B cell (primary cell): Measurements from ENCODE around the gene YBEY. TPM values are rescaled to one million over a fixed set of nuclear protein-coding genes. Genes with fewer than 3 reads are reported as not detected.
A peak's percentile ranks its signal among the peaks of the same experiment; 100 is the strongest.

Source experiments
- ATAC-seq: fragments of 200-7000 bp; cut with Tn5 transposase; one replicate; pipeline ENCODE4 v1.10.0; 2021; ENCODE audit warnings: low read depth, mild to moderate bottlenecking, moderate number of reproducible peaks, moderate library complexity
- CTCF ChIA-PET: fragments of 350-600 bp; sonication (Branson Sonifier 250); formaldehyde crosslinking; loops from one replicate; lab custom pipeline; 2021; ENCODE audit warnings: antibody characterized with exemption, inconsistent platforms; lab: Charles Lee
- POLR2A ChIA-PET: fragments of 350-600 bp; sonication (Branson Sonifier 250); formaldehyde crosslinking; loops from one replicate; lab custom pipeline; 2021; ENCODE audit warnings: antibody characterized with exemption; lab: Charles Lee
- DNase-seq: peaks from one replicate; pipeline ENCODE4 v3.0.0; 2013
- H2AFZ ChIP-seq: 2 replicates; pipeline ENCODE4 v1.6.1; 2012; ENCODE audit warnings: mild to moderate bottlenecking, low read depth, low read length; ENCODE audit not compliant: insufficient read depth, poor library complexity, severe bottlenecking
- H3K27ac ChIP-seq, 2 donors: 1 replicate in 1 of 2; 2 replicates in 1 of 2; pipeline ENCODE4 v1.5.1; 2012 to 2013; ENCODE audit warnings: low read length in 2 of 2, mild to moderate bottlenecking in 2 of 2, moderate library complexity in 1 of 2
- H3K27me3 ChIP-seq, 4 experiments: fragments of 200-600 bp in 1 of 4; sonication (generic) in 1 of 4; replicated peaks in 1 of 4; 1 replicate in 2 of 4; 2 replicates in 2 of 4; pipeline versions ENCODE4 v1.6.1 to v1.7.0; 2013 to 2016; ENCODE audit warnings: low read length in 3 of 4, mild to moderate bottlenecking in 2 of 4, mixed read lengths in 1 of 4, moderate library complexity in 1 of 4; ENCODE audit not compliant: insufficient read depth in 4 of 4, control insufficient read depth in 3 of 4; ENCODE audit errors: control extremely low read depth in 1 of 4
- H3K36me3 ChIP-seq, 2 experiments: replicated peaks in 1 of 2; 1 replicate in 1 of 2; 2 replicates in 1 of 2; pipeline versions ENCODE4 v1.6.1 to v1.7.1; 2013; ENCODE audit warnings: low read length in 1 of 2; ENCODE audit not compliant: insufficient read depth in 2 of 2, control insufficient read depth in 1 of 2; ENCODE audit errors: control extremely low read depth in 1 of 2, extremely low read depth in 1 of 2
- H3K4me1 ChIP-seq, 2 donors: fragments of 200-600 bp in 1 of 2; sonication (generic) in 1 of 2; 1 replicate in 1 of 2; 2 replicates in 1 of 2; pipeline versions ENCODE4 v1.5.1 to v1.6.1; 2013 to 2017; ENCODE audit warnings: low read length in 2 of 2; ENCODE audit not compliant: control insufficient read depth in 2 of 2, insufficient read depth in 2 of 2
- H3K4me2 ChIP-seq: replicated peaks from 2 replicates; pipeline ENCODE3; 2012; ENCODE audit warnings: mild to moderate bottlenecking, low read depth, low read length; ENCODE audit not compliant: poor library complexity, severe bottlenecking
- H3K4me3 ChIP-seq, 5 experiments: fragments of 200-600 bp in 1 of 5; sonication (generic) in 1 of 5; 1 replicate in 3 of 5; 2 replicates in 2 of 5; pipeline versions ENCODE4 v1.5.1 to v1.7.0; 2011 to 2016; ENCODE audit warnings: low read length in 4 of 5, mild to moderate bottlenecking in 4 of 5, low read depth in 2 of 5, control low read depth in 1 of 5, moderate library complexity in 1 of 5; ENCODE audit not compliant: insufficient read depth in 1 of 5; ENCODE audit errors: control extremely low read depth in 1 of 5, extremely low read depth in 1 of 5
- H3K79me2 ChIP-seq: fragments of 200-600 bp; sonication (generic); one replicate; pipeline ENCODE4 v1.6.0; 2016; ENCODE audit warnings: low read length; ENCODE audit not compliant: control insufficient read depth, insufficient read depth
- H3K9ac ChIP-seq: fragments of 200-600 bp; sonication (generic); 2 replicates; pipeline ENCODE4 v1.6.1; 2017; ENCODE audit warnings: mild to moderate bottlenecking, low read length, moderate library complexity
- H3K9me3 ChIP-seq, 3 donors: one replicate each; pipeline versions ENCODE4 v1.6.1 to v1.7.1; 2013; ENCODE audit warnings: low read length in 2 of 3; ENCODE audit not compliant: control insufficient read depth in 2 of 3, insufficient read depth in 1 of 3; ENCODE audit errors: control extremely low read depth in 1 of 3
- H4K20me1 ChIP-seq: 2 replicates; pipeline ENCODE4 v1.6.0; 2012; ENCODE audit warnings: mild to moderate bottlenecking, low read length; ENCODE audit not compliant: insufficient read depth, control insufficient read depth, poor library complexity, severe bottlenecking
- H3K27ac Mint-ChIP-seq: one replicate; pipeline ENCODE4 v1.8.0; 2021; ENCODE audit warnings: mixed read lengths
- H3K27me3 Mint-ChIP-seq: one replicate; pipeline ENCODE4 v1.8.0; 2021; ENCODE audit warnings: mixed read lengths
- H3K4me1 Mint-ChIP-seq: one replicate; pipeline ENCODE4 v1.8.0; 2021; ENCODE audit warnings: mixed read lengths
- H3K4me3 Mint-ChIP-seq: one replicate; pipeline ENCODE4 v1.8.0; 2021; ENCODE audit warnings: mixed read lengths
- H3K9me3 Mint-ChIP-seq: one replicate; pipeline ENCODE4 v1.8.0; 2022; ENCODE audit warnings: mixed read lengths; ENCODE audit not compliant: insufficient read depth
- CTCF ChIP-seq: fragments of 200-600 bp; IDR thresholded peaks from one replicate; pipeline ENCODE4 v1.8.0; 2022; ENCODE audit warnings: antibody characterized with exemption, mild to moderate bottlenecking
- EZH2 ChIP-seq: IDR thresholded peaks from 2 replicates; pipeline ENCODE4 v1.6.1; 2012; ENCODE audit warnings: borderline replicate concordance, low read depth, mild to moderate bottlenecking, moderate library complexity, low read length; ENCODE audit not compliant: insufficient read depth, poor library complexity, severe bottlenecking
- WGBS: methylation state at CpG from one replicate; pipeline ENCODE4 v1.1.5; 2013; ENCODE audit warnings: missing lambda C conversion rate; ENCODE audit not compliant: insufficient coverage; 5-methylcytosine and 5-hydroxymethylcytosine counted together
- intact Hi-C: fragments of 100-400 bp; cut with micrococcal nuclease; formaldehyde crosslinking; loops from one replicate; pipeline ENCODE4 v1.10.0; 2022
- polyA plus RNA-seq: library from polyadenylated mRNA; depleted of rRNA; stranded (reverse); fragments of >200 nt; gene quantifications from 2 replicates; pipeline ENCODE4 v1.2.3, GENCODE V29; 2012
- total RNA-seq, 2 donors: library from RNA; stranded (reverse); fragments of 120-200 nt in 1 of 2; gene quantifications; 1 replicate in 1 of 2; 2 replicates in 1 of 2; pipeline versions ENCODE4 v1.2.3 to v1.2.4, GENCODE V29; 2013 to 2022

YBEY gene
- total and polyA plus RNA-seq, 2 donors (not counting 1 experiment from before 2014, with no cell fraction given): 15.0 to 21.6 TPM

GRCh38 chr21:46256501-46256994, 29.6 kb upstream of the YBEY start:
- no peak overlapping the region for H3K4me3 ChIP-seq
- H3K9ac ChIP-seq: no peak overlapping the region
- H2AFZ ChIP-seq: no peak overlapping the region
- CTCF ChIA-PET: no interaction called here
- H3K4me3 Mint-ChIP-seq: no peak overlapping the region
- intact Hi-C loops: no loop called here
- H3K36me3 ChIP-seq: peaks cover 3 to 81% of the 10 kb centered on the region in 2 experiments
- no peak overlapping the region for H3K27ac ChIP-seq
- POLR2A ChIA-PET: no interaction called here
- peaks cover 24% of the 10 kb centered on the region for H3K4me1 Mint-ChIP-seq
- DNase-seq (no peak), ATAC-seq (no peak)
- no peaks in the 10 kb centered on the region for H3K9me3 Mint-ChIP-seq
- TF ChIP-seq EZH2: no peak
- TF ChIP-seq CTCF: no peak
- H3K4me2 ChIP-seq: no peak overlapping the region
- peaks cover 10% of the 10 kb centered on the region for H3K79me2 ChIP-seq
- no peaks in the 10 kb centered on the region for H4K20me1 ChIP-seq
- 98% methylated on average over 18 of the region's 18 CpGs for WGBS
- H3K27ac Mint-ChIP-seq: peak overlapping the region; percentile 32
- no peaks in the 10 kb centered on the region for H3K27me3 ChIP-seq
- no peaks in the 10 kb centered on the region for H3K27me3 Mint-ChIP-seq
- peaks cover 17 to 25% of the 10 kb centered on the region in 2 donors for H3K4me1 ChIP-seq
- no peaks in the 10 kb centered on the region for H3K9me3 ChIP-seq

GRCh38 chr21:46264046-46264689, 22.0 kb upstream of the YBEY start:
- Histone ChIP-seq H4K20me1 (peaks cover 19% of the 10 kb centered on the region), H2AFZ (no peak overlapping the region), H3K27ac (no peak overlapping the region), H3K4me1 (no peaks in the 10 kb centered on the region), H3K27me3 (no peaks in the 10 kb centered on the region), H3K4me3 (no peak overlapping the region), H3K9me3 (no peaks in the 10 kb centered on the region), H3K4me2 (no peak overlapping the region), H3K9ac (no peak overlapping the region), H3K79me2 (peaks cover 5% of the 10 kb centered on the region), H3K36me3 (peaks cover 4 to 68% of the 10 kb centered on the region in 2 experiments)
- ATAC-seq: no peak
- 97% methylated on average over 22 of the region's 22 CpGs for WGBS
- no peak overlapping the region for H3K27ac Mint-ChIP-seq
- DNase-seq: no peak
- H3K4me1 Mint-ChIP-seq: no peaks in the 10 kb centered on the region
- no peak overlapping the region for H3K4me3 Mint-ChIP-seq
- intact Hi-C loops: no loop called here
- H3K9me3 Mint-ChIP-seq: no peaks in the 10 kb centered on the region
- TF ChIP-seq CTCF (no peak), EZH2 (no peak)
- ChIA-PET POLR2A (no interaction called here), CTCF (no interaction called here)
- H3K27me3 Mint-ChIP-seq: no peaks in the 10 kb centered on the region
